PC-9 (cell line): ENCODE measurements around the gene CLNK. TPM values are rescaled to one million over a fixed set of nuclear protein-coding genes. Genes with fewer than 3 reads are reported as not detected.

Experiments
- BruUV-seq: library from RNA; stranded (reverse); fragments of 400-500 nt; replicated peaks from 2 replicates; lab custom pipeline; 2021; lab: Mats Ljungman, UMichigan
- CTCF ChIA-PET: fragments of 300-600 bp; sonication (Branson Sonifier 250); formaldehyde crosslinking; loops from one replicate; lab custom pipeline; 2022; ENCODE audit warnings: antibody characterized with exemption; lab: Charles Lee
- POLR2A ChIA-PET: fragments of 300-600 bp; sonication (Branson Sonifier 250); formaldehyde crosslinking; loops from one replicate; lab custom pipeline; 2022; ENCODE audit warnings: antibody characterized with exemption; ENCODE audit not compliant: unreplicated experiment; lab: Charles Lee
- DNase-seq, 2 experiments: peaks; one replicate each; pipeline versions ENCODE4 v3.0.0 to v3.0.0-alpha.2; 2015 to 2022; ENCODE audit warnings: mixed read lengths in 1 of 2
- H2AFZ ChIP-seq: fragments of 200-600 bp; sonication (generic); 2 replicates; pipeline ENCODE4 v1.8.1; 2017; ENCODE audit warnings: antibody characterized with exemption
- H3F3A ChIP-seq: fragments of 200-600 bp; sonication (generic); 2 replicates; pipeline ENCODE4 v1.8.1; 2017; ENCODE audit warnings: antibody characterized with exemption, mild to moderate bottlenecking, low read depth; ENCODE audit not compliant: insufficient read depth
- H3K27ac ChIP-seq: fragments of 200-600 bp; sonication (generic); 2 replicates; pipeline ENCODE4 v1.6.1; 2016; ENCODE audit warnings: mixed run types
- H3K27me3 ChIP-seq: fragments of 200-600 bp; sonication (generic); 2 replicates; pipeline ENCODE4 v1.6.1; 2016; ENCODE audit warnings: low read depth, mixed run types; ENCODE audit not compliant: insufficient read depth
- H3K36me3 ChIP-seq: fragments of 200-600 bp; sonication (generic); 2 replicates; pipeline ENCODE4 v1.6.1; 2016; ENCODE audit warnings: low read depth, mixed run types
- H3K4me1 ChIP-seq: fragments of 200-600 bp; sonication (generic); replicated peaks from 2 replicates; pipeline ENCODE4 v1.6.1; 2016; ENCODE audit warnings: mixed run types; ENCODE audit not compliant: insufficient read depth
- H3K4me2 ChIP-seq: fragments of 200-600 bp; sonication (generic); 2 replicates; pipeline ENCODE4 v1.6.1; 2017; ENCODE audit warnings: mixed run types
- H3K4me3 ChIP-seq: fragments of 200-600 bp; sonication (generic); 2 replicates; pipeline ENCODE4 v1.6.1; 2016; ENCODE audit warnings: mixed run types
- H3K79me2 ChIP-seq: fragments of 200-600 bp; sonication (generic); 2 replicates; pipeline ENCODE4 v1.6.1; 2017; ENCODE audit warnings: low read depth, mixed run types
- H3K9me2 ChIP-seq: fragments of 200-600 bp; sonication (generic); 2 replicates; pipeline ENCODE4 v1.8.1; 2017; ENCODE audit warnings: mild to moderate bottlenecking; ENCODE audit not compliant: insufficient read depth
- H3K9me3 ChIP-seq: fragments of 200-600 bp; sonication (generic); 2 replicates; pipeline ENCODE4 v1.8.1; 2016; ENCODE audit warnings: low read depth; ENCODE audit not compliant: insufficient read depth
- H4K20me1 ChIP-seq: fragments of 200-600 bp; sonication (generic); 2 replicates; pipeline ENCODE4 v1.8.1; 2017; ENCODE audit not compliant: insufficient read depth
- EZH2 ChIP-seq: fragments of 200-600 bp; sonication (generic); IDR thresholded peaks from 2 replicates; pipeline ENCODE4 v1.8.0; 2017; ENCODE audit warnings: antibody characterized with exemption, low read depth
- intact Hi-C: fragments of 100-400 bp; cut with micrococcal nuclease; formaldehyde crosslinking; loops from one replicate; pipeline ENCODE4 v1.10.0; 2022; ENCODE audit not compliant: unreplicated experiment
- total RNA-seq: library from RNA; stranded (reverse); gene quantifications from 2 replicates; pipeline ENCODE4 v1.2.3, GENCODE V29; 2021
- TF ChIP-seq, protein P1 (sequence below): fragments of 200-600 bp; sonication (generic); conservative IDR thresholded peaks from 2 replicates; pipeline ENCODE4 v1.6.1; 2017; ENCODE audit warnings: mixed run types, antibody characterized with exemption, mild to moderate bottlenecking, moderate library complexity

Gene CLNK
- total RNA-seq, 1 experiment from 2014 or later = not detected

DNA sequence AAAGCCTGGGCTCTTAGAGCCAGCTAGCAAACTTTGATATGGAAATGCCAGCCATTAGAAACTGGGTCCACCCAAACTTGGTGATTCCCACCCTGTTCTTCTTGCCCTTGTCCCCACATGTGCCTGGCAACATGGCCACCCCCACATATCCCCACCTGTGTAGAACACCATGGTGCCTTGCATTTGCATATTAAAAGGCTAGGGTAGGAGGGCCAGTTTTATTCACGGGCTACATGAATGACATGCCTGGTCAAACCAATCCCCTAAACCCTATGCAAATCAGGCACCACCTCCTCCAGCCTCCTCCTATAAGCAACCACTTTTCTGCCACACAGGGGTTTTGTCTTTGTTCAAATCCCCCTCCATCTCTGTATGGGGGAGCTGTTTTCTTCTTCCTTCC, 104.9 kb downstream of the CLNK start:
- POLR2A ChIA-PET = no interaction called here
- no peak overlapping the region for H3K27ac ChIP-seq
- no peaks in the 10 kb centered on the region for H3K4me1 ChIP-seq
- DNase-seq = no peak
- H4K20me1 ChIP-seq = no peaks in the 10 kb centered on the region
- H3F3A ChIP-seq = no peaks in the 10 kb centered on the region
- CTCF ChIA-PET = no interaction called here
- no peak overlapping the region for H2AFZ ChIP-seq
- H3K9me2 ChIP-seq = no peaks in the 10 kb centered on the region
- H3K4me3 ChIP-seq = no peak overlapping the region
- H3K79me2 ChIP-seq = no peaks in the 10 kb centered on the region
- H3K36me3 ChIP-seq = no peaks in the 10 kb centered on the region
- no TSS peak for BruUV-seq
- H3K27me3 ChIP-seq = no peaks in the 10 kb centered on the region
- no peak overlapping the region for H3K4me2 ChIP-seq
- intact Hi-C loops = loop anchor here (5.0 kb wide), 2 partner anchors 848 to 1143 kb away; partner anchors contain the start of gene HS3ST1
- H3K9me3 ChIP-seq = no peaks in the 10 kb centered on the region
- TF ChIP-seq EZH2 = no peak
- TF ChIP-seq, protein P1, sequence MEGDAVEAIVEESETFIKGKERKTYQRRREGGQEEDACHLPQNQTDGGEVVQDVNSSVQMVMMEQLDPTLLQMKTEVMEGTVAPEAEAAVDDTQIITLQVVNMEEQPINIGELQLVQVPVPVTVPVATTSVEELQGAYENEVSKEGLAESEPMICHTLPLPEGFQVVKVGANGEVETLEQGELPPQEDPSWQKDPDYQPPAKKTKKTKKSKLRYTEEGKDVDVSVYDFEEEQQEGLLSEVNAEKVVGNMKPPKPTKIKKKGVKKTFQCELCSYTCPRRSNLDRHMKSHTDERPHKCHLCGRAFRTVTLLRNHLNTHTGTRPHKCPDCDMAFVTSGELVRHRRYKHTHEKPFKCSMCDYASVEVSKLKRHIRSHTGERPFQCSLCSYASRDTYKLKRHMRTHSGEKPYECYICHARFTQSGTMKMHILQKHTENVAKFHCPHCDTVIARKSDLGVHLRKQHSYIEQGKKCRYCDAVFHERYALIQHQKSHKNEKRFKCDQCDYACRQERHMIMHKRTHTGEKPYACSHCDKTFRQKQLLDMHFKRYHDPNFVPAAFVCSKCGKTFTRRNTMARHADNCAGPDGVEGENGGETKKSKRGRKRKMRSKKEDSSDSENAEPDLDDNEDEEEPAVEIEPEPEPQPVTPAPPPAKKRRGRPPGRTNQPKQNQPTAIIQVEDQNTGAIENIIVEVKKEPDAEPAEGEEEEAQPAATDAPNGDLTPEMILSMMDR = no peak

GRCh38 chr4:10577508-10578426, 106.8 kb downstream of the CLNK start:
- no peak for DNase-seq
- no peaks in the 10 kb centered on the region for H3K36me3 ChIP-seq
- no TSS peak for BruUV-seq
- no peaks in the 10 kb centered on the region for H3K27me3 ChIP-seq
- no peak overlapping the region for H3K4me2 ChIP-seq
- no peaks in the 10 kb centered on the region for H3F3A ChIP-seq
- H3K79me2 ChIP-seq = no peaks in the 10 kb centered on the region
- H3K9me3 ChIP-seq = no peaks in the 10 kb centered on the region
- no peaks in the 10 kb centered on the region for H3K9me2 ChIP-seq
- H3K4me1 ChIP-seq = no peaks in the 10 kb centered on the region
- no peaks in the 10 kb centered on the region for H4K20me1 ChIP-seq
- H3K4me3 ChIP-seq = no peak overlapping the region
- intact Hi-C loops = no loop called here
- TF ChIP-seq, protein P1 = no peak
- TF ChIP-seq EZH2 = no peak
- POLR2A ChIA-PET = no interaction called here
- H2AFZ ChIP-seq = no peak overlapping the region
- H3K27ac ChIP-seq = no peak overlapping the region
- CTCF ChIA-PET = no interaction called here

- Histone ChIP-seq H2AFZ (no peak overlapping the region), H3F3A (no peaks in the 10 kb centered on the region), H3K4me2 (no peak overlapping the region), H3K79me2 (no peaks in the 10 kb centered on the region), H3K9me2 (no peaks in the 10 kb centered on the region), H3K27me3 (no peaks in the 10 kb centered on the region), H3K36me3 (no peaks in the 10 kb centered on the region), H4K20me1 (no peaks in the 10 kb centered on the region), H3K4me1 (no peaks in the 10 kb centered on the region), H3K4me3 (no peak overlapping the region), H3K9me3 (no peaks in the 10 kb centered on the region), H3K27ac (no peak overlapping the region)
- TF ChIP-seq, protein P1 = no peak
- TF ChIP-seq EZH2 = no peak
- ChIA-PET CTCF (no interaction called here), POLR2A (no interaction called here)
- intact Hi-C loops = no loop called here
- BruUV-seq = no TSS peak
- no peak for DNase-seq
Observed at GRCh38 chr4:10577018-10577417, 107.5 kb downstream of the CLNK start.
